GM18517 (cell line): ENCODE results near the gene SFT2D3.
A peak's percentile ranks its signal among the peaks of the same experiment; 100 is the strongest.

Experiments
- ATAC-seq: cut with Tn5 transposase; IDR thresholded peaks from one replicate; pipeline ENCODE4 v1.9.1; 2021; ENCODE audit warnings: mild to moderate bottlenecking, moderate library complexity; ENCODE audit not compliant: unreplicated experiment

Gene SFT2D3

GRCh38 chr2:127681288-127681804 is 20.0 kb upstream of the SFT2D3 start:
- ATAC-seq: no peak

- no peak for ATAC-seq
Observed at GRCh38 chr2:127681976-127682857, 19.1 kb upstream of the SFT2D3 start.

- no peak for ATAC-seq
Observed at GRCh38 chr2:127683056-127683455, 18.2 kb upstream of the SFT2D3 start.

- no peak for ATAC-seq
Observed at GRCh38 chr2:127683757-127684156, 17.5 kb upstream of the SFT2D3 start.

- ATAC-seq: no peak
Observed at GRCh38 chr2:127685410-127686080, 15.8 kb upstream of the SFT2D3 start.

GRCh38 chr2:127688405-127688804 is 12.9 kb upstream of the SFT2D3 start:
- no peak for ATAC-seq

GRCh38 chr2:127690696-127691095 is 10.6 kb upstream of the SFT2D3 start:
- no peak for ATAC-seq

GRCh38 chr2:127694986-127695385 is 6.3 kb upstream of the SFT2D3 start:
- ATAC-seq: no peak

- no peak for ATAC-seq
Observed at GRCh38 chr2:127695491-127696472, 5.5 kb upstream of the SFT2D3 start.

- no peak for ATAC-seq
Observed at GRCh38 chr2:127697482-127698180, 3.7 kb upstream of the SFT2D3 start.

GRCh38 chr2:127698553-127699355 is 2.5 kb upstream of the SFT2D3 start:
- no peak for ATAC-seq

GRCh38 chr2:127700527-127701192 is 637 bp upstream of the SFT2D3 start:
- peak; percentile 68 for ATAC-seq

GRCh38 chr2:127701651-127702394 is 526 bp downstream of the SFT2D3 start:
- ATAC-seq: peak; percentile 40

GRCh38 chr2:127702395-127703009 is 1.2 kb downstream of the SFT2D3 start:
- ATAC-seq: no peak

- no peak for ATAC-seq
Observed at GRCh38 chr2:127703282-127703681, 2.0 kb downstream of the SFT2D3 start.

GRCh38 chr2:127704641-127705390 is 3.5 kb downstream of the SFT2D3 start:
- no peak for ATAC-seq
